CD4-positive, alpha-beta T cell treated with Interleukin-2 at 100 ng/mL for 4 hours (primary cell): ENCODE results near the gene IGFLR1.
"Not testable (repeated sequence)": the region's sequence is repeated elsewhere in the genome, so short reads cannot be mapped to it uniquely, and the experiment has no call there.

ENCODE experiments used
- DNase-seq: peaks from one replicate; pipeline ENCODE4 v3.0.0-alpha.2; 2020; ENCODE audit warnings: low spot score

The IGFLR1 gene

DNA sequence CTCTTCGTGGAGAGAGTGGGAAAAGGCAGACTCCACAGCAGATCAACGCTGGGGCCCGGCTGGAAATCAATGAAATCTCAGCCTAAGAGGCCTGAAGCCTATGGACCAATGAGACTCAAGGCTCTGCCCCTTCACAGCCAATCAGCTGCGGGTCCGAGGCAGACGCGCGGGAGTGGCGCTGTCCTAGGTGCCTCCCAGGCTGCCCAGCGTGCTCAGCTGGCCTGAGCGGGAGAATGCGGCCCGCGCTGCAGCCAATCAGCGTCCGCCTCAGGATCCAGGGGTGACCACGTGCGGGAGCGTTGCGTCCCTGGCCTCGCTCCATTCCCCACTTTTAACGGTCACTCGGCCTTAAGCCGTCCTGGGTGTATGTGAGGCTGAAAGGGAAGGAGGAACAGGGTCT, 38.0 kb downstream of the IGFLR1 start, which contains the start of gene ZBTB32:
TSS of gene ZBTB32 (plus strand) at position 341 of the 400 bp plus-strand sequence. CDS start 10,069 bp downstream, outside the sequence.
- no peak for DNase-seq

DNA sequence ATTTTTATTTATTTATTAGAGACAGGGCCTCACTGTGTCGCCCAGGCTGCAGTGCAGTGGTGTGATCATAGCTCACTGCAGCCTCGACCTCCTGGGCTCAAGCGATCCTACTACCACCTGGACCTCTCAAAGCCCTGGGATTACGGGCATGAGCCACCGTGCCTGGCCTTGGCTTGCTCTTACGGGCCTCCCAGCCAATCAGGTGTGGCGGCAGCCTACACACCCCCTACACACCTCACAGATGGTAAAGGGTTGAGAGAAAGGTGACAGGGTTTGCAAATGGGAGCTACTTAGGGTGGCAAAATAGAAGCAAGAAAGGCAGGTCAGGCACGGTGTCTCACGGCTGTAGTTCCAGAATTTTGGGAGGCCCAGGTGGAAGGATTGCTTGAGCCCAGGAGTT, 38.9 kb downstream of the IGFLR1 start:
- no peak for DNase-seq

DNA sequence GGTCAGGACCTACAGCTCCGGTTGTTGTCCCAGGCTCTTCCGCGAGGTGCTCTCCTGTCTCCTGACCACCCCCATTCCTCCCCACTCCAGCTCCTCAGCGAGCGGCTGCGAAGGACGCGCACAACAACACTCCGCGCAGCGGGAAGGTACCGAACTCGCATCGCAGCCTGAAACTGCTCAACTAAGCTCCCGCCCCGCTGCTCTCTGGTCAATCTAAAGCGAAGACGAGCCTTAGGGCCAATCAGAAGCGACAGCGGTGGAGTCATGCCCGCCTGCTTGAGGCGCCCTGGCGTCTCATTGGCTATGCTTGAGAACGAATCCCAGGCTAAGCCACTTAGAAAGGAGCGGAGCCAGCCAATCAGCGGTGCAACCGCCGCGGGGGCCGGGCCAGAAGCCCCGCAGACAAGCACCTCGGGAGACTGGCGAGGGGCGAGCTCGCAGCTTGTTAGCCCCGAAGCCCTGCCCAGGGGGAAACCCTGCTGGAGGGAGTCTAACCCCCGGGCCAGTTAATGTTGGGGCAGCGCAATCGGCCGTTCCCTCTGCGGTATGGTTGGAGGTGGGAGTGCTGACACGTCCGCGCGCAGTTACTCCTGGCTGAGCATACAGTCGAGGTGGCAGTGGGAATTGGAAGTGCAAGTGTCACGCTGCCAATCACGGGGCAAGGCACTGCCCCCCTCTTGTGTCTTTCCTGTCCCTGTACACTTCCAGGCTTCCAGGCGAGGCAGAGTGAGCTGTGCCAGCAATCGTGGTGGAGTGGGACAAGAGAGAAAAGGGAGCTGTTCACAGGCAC, 39.8 kb downstream of the IGFLR1 start:
- peak; percentile 96 for DNase-seq

DNA sequence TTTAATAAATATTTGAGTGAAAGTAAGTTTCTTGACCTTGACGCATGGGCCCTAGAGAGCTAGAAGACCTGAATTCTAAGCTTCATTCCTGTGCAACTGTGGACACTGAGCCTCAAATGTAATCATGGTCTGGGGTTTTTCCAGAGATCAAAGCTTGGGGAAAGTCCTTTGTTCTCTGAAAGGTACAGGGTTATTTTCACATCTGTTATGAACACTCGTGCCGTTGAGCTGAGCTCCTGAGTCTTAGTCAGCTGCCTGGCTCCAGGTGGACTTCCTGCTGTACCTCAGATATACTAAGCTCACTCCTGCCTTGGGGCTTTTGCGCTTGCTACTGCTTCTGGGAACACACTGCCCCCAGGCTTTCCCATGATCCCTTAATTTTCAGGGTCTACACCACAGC, 45.4 kb downstream of the IGFLR1 start:
- DNase-seq: no peak

DNA sequence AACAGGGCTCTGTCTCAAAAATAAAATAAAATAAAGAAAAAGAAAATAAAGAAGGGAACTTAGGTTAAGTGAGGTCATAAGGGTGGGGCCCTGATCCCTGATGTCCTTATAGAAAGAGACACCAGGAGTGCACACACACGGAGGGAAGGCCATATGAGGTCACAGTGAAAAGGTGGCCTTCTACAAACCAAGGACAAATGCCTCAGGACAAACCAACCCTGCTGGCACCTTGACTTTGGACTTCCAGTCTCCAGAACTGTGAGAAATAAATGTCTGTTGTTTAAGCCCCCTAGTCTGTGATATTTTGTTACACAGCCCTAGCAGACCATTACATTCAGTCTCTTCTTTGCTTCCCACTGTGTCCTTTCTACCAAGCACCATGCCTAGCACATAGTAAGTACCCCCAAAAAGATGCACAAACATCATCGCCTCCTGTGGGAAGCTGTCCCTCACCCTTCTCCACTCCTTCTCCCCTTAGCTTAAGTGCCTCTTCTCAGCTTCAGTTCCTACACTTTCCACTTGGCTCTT, 46.3 kb downstream of the IGFLR1 start:
- DNase-seq: no peak

DNA sequence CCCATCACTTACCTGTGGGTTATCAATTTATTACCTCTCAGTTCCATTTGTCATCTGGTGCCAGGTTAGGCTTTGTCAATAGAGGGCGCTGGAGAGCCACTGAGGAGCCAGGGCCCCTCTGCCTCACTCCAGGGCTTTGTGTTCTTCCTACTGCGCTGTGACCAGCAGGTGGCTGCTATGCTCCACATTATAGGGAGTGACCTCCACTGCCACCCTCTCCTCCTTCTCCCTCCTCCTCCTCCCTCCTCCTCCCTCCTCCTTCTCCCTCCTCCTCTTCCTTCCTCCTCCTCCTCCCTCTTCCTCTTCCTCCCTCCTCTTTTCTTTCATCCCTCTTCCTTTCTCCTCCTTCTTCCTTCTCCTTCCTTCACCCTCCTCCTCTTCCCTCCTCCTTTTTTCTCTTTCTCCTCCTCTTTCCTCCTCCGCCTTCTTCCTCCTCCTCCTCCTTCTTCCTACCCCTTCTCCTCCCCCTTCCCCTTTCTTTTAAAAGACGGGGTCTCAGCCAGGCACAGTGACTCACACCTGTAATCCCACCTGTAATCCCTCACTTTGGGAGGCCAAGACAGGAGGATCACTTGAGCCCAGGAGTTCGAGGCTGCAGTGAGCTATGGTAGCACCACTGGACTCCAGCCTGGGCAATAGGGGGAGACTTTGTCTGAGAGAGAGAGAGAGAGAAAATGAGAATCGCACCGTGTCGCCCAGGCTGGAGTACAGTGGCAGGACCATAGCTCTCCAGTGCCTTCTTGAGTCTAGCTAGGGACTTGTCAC, 48.2 kb downstream of the IGFLR1 start:
- peak; percentile 95 for DNase-seq

DNA sequence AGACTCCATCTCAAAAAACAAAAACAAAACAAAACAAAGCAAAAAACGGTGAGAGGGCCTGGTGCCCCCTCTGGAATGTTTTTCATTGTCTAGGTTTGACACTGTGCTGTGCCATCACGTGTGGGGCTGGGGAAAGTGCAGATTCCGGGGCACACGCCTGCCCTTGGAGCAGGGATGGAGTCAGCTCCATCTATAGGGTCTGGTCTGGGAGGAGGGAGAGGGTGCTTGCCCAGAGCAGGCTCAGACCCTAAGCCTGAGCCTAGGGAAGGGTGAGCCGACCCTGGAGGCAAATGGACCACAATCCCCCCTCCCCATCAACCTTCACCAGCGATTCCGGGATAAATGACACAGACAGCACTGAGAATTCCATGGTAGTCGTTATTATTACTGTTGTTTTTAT, 48.8 kb downstream of the IGFLR1 start:
- no peak for DNase-seq

DNA sequence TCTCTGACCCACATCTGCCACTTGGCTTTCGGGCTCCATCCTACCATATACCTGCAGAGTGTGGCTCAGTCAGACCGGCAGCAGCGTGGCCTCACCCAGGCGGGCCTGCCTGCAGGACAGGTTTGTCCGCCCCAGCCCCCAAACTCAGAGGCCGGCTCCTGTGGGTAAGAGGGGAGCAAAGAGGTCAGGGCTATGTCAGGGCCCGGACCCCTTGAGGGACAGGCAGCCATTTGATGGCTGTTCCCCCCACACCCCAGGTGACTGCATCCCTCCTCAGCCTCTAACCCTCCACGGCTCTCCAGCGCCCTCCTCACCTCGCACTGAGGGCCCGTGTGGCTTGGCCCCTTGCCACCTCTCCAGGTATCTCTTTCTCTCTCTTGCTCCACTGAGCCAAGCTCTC, 50.2 kb downstream of the IGFLR1 start:
- DNase-seq: no peak

DNA sequence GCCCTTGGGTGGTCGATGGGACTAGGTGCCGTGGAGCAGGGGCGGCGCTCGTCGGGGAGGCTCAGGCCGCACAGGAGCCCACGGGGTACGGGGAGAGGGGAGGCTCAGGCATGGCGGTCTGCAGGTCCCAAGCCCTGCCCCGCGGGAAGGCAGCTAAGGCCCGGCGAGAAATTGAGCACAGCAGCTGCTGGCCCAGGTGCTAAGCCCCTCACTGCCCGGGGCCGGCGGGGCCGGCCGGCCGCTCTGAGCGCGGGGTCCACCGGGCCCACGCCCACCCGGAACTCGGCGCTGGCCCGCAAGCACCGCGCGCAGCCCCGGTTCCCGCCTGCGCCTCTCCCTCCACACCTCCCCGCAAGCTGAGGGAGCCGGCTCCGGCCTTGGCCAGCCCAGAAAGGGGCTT, 51.1 kb downstream of the IGFLR1 start:
- not testable (repeated sequence) for DNase-seq

DNA sequence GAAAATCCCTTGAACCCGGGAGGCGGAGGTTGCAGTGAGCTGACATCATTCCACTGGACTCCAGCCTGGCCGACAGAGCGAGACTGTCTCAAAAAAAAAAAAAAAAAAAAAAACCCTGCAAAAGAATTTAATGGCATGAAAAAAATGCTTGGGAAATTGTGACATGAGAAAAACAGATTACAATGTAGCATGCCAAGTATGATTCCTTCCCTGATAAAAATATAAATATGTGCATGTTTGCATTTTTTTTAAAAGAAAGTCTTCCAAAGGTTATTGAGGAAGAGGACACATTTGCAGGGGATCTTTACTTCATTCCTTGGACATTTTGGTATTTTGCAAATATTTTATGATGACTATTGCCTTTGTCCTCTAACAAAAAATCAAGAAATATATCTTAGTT, 52.4 kb downstream of the IGFLR1 start:
- no peak for DNase-seq
